SHP77 (cell line): ENCODE data around the gene ERVH48-1.
"Not testable (repeated sequence)": the region's sequence is repeated elsewhere in the genome, so short reads cannot be mapped to it uniquely, and the experiment has no call there.

ENCODE experiments used
- DNase-seq, 2 experiments: peaks; one replicate each; lab custom pipeline; 2025; lab: John Stamatoyannopoulos, UW

ERVH48-1 gene

DNA sequence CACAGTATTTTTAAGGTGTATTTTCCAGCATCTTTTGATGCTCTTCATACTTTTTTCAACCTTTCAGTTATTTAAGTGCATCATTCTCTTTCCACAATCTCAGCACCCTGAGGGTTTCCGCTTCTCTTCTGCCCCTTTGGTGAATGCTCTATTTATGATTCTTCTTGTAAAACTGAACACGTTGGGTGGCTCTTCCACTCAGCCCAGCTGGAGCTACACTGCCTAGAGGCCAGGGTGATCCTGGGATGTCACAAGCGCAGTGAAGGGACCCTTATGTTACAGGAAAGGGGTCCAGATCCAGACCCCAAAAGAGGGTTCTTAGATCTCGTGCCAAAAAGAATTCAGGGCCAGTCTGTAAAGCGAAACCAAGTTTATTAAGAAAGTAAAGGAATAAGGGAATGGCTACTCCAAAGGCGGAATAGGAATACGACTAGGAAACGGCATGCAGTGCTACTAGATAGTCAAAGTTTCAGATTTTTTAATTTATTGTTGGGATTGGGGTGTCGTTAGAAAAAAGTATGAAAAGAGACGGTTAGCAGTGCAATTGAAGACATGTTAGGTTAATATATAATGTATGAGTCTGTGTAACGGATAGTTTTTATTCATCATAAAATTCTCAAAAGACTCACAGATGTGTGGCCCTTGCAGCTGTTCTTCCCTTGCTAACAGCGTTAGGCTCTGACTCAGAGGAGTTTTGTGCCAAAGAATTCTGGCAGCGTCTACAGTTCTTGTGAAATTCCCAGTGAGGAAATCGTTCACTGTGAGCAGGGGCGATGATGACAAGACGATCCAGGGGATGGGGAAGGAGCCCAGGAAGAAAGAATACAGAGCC lies 14.4 kb upstream of the ERVH48-1 start:
- DNase-seq = no peak

DNA sequence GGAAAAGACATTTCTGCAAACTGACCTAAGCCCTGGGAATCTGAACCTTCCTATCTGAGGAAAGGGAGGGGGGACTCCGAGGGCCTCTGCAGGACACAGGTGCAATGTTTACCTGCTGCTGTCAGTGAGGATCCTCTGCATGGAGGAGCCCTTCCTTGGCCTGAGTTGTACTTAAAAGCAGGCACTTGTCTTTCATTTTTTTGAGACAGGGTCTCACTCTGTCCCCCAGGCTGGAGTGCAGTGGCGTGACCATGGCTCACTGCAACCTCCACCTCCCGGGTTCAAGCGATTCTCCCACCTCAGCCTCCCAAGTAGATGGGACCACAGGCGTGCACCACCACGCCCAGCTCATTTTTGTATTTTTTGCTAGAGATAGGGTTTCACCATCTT lies 13.2 kb upstream of the ERVH48-1 start:
- not testable (repeated sequence) for DNase-seq

DNA sequence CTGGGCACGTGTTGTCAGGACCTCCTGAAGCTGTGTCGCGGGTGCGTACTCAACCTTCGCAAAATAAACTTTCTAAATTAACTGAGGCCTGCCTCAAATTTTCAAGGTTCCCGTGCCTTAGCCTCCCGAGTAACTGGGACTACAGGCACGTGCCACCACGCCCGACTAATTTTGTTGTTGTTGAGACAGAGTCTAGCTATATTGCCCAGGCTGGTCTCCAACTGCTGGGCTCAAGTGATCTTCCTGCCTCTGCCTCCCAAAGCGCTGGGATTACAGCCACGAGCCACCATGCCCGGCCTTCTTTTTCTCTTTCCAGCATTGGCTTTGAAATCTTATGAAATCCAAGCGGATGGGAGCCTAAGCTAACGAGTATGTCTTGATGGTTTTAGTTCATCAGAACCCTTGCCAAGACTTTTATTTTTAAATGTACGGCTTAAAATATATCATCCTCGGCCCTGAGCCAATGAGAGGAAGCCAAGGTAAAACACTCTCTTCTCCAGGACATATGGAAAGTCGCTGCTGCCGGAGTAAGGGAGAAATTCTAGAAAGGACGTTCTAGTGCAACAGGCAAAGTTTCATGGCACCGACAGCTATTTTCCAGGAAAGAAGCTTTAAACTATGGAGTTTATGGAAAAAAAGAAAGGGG lies 12.7 kb upstream of the ERVH48-1 start:
- no peak for DNase-seq

DNA sequence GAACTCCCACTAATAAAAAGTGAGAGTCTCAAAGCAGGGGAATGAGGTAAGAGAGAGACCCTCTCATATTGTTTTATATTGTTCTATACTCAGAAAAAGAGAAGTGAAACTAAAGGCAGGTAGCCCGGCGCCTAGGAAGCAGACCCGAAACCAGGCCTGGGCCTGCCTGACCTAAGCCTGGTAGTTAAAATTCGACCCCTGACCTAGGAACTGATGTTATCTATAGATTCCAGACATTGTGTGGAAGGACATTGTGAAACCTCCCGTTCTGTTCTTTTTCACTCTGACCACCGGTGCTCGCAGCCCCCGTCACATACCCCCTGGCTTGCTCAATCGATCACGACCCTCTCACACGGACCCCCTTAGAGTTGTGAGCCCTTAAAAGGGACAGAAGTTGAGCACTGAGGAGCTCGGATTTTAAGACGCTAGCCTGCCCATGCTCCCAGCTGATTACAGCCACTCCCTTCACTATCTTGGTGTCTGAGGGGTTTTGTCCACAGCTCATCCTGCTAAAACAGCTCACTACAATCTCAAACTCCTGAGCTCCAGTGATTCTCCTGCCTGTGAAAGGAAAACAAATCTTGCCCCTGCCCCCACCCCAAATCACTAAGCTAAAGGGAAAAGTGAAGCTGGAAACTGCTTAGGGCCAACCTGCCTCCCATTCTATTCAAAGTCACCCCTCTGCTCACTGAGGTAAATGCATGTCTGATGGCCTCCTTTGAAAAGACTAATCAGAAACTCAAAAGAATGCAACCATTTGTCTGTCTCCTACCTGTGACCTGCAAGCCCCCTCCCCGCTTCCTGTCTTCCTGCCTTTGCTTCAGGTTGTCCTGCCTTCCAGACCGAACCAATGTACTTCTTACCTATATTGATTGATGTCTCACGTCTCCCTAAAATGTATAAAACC lies 11.9 kb upstream of the ERVH48-1 start:
- not testable (repeated sequence) for DNase-seq

DNA sequence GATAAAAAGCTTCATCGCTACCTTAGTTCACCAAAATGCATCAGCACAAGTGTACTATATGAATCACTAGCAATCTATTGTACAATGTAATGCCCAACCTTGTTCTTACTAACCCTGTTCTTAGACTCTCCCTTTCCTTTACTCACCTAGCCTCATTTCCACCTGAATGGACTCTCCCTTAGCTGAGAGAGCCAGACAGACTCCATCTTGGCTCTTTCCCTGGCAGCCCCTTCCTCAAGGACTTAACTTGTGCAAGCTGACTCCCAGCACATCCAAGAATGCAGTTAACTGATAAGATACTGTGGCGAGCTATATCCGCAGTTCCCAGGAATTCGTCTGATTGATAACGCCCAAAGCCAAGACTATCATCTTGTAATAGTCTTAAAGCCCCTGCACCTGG lies 10.9 kb upstream of the ERVH48-1 start:
- not testable (repeated sequence) for DNase-seq

DNA sequence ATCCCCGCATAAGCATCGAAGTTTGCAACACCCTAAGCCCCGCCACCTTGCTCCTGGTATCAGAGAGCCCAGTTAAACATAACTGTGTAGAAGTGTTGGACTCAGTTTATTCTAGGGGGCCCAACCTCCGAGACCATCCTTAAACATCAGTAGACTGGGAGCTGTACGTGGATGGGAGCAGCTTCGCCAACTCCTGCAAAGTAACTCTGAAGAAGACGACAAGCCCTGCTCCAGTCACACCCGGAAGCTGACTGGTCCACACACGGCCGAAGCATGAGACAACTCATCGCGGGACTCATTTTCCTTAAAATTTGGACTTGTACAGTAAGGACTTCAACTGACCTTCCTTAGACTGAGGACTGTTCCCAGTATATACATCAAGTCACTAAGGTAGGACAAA lies 8.5 kb upstream of the ERVH48-1 start:
- not testable (repeated sequence) for DNase-seq

DNA sequence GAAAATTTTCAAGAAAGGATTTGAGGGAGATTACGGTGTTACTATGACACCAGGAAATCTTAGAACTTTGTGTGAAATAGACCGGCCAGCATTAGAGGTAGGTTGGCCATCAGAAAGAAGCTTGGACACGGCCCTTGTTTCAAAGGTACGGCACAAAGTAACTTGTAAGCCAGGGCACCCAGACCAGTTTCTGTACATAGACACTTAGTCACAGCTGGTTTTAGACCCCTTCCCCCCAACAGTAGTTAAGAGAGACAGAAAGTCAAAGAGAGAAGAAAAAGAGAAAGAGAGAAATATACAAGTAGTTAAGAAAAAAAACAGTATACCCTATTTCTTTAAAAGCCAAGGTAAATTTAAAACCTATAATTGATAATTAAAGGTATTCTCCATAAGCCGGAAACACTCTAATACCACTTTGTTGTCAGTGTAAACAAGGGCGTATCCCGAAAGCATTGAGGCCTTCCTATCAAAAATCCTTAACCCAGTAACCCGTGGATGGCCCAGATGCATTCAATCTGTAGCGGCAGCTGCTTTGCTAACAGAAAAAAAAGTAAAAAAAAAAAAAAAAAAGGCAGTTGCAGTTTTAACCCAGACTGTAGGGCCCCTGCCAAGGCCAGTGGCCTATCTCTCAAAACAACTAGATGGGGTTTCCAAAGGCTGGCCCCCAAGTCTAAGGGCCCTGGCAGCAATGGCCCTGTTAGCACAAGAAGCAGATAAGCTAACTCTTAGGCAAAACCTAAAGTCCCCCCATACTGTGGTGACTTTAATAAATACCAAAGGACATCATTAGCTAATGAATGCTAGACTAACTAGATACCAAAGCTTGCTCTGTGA lies 7.9 kb upstream of the ERVH48-1 start:
- not testable (repeated sequence) for DNase-seq

DNA sequence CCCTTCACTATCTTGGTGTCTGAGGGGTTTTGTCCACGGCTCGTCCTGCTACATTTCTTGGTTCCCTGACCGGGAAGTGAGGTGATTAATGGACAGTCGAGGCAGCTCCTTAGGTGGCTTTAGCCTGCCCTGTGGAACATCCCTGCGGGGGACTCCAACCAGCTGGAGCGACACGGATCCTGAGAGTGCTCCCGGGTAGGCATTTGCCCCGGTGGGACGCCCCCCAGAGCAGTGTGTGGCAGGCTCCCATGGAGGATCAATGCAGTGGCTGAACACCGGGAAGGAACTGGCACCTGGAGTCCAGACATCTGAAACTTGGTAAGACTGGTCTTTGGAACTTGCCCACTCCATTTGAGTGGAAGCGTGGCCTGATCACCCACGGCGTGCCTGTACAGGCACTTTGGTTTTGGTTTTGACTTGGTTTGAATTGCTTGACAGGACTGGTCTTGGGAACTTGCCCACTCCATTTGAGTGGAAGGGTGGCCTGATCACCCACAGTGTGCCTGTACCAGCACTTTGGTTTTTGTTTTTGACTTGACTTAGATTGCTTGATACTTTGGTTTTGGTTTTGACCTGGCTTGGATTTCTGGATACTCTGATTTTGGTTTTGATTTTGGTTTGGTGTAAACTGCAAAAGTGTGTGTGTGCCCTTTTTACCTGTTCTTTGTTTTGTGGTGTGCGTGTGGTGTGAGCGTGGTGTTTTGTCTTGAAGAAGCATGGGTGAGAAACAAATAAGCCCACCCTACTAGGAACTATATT lies 7.1 kb upstream of the ERVH48-1 start:
- DNase-seq = not testable (repeated sequence)

DNA sequence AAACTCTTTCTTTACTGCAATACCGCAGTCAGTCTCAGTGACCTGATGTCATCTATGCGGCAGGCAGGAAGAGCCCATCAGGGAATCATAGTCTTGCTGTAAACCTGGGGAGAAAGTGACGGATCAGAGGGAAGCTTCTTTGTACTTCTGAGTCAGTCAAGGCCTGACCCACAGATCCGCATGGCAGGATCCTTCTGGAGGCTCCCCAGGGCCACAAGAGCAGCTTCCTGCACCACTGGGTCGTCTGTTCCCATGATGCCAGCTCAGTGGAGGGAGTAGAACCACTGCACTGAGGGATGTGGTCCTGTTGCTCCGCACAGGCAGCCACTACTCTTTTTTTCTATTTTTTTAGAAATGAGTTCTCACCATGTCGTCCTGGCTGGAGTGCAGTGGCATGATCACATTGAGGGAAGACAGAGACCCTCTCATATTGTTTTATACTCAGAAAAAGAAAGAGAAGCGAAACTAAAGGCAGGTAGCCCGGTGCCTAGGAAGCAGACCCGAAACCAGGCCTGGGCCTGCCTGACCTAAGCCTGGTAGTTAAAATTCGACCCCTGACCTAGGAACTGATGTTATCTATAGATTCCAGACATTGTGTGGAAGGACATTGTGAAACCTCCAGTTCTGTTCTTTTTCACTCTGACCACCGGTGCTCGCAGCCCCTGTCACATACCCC lies 6.3 kb upstream of the ERVH48-1 start:
- DNase-seq = no peak

DNA sequence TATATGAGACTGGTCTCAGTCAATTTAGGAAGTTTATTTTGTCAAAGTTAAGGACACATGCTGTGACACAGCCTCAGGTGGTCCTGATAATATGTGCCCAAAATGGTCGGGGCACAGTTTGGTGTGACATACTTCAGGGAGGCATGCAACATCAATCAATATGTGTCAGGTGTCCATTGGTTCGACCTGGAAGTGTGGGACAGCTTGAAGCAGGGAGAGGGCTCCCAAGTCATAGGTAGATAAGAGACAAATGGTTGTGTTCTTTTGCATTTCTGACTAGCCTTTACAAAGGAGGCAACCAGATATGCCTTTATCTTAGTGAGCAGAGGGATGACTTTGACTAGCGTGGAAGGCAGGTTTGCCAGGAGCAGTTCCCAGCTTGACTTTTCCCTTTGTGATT lies 4.5 kb upstream of the ERVH48-1 start:
- DNase-seq = no peak

DNA sequence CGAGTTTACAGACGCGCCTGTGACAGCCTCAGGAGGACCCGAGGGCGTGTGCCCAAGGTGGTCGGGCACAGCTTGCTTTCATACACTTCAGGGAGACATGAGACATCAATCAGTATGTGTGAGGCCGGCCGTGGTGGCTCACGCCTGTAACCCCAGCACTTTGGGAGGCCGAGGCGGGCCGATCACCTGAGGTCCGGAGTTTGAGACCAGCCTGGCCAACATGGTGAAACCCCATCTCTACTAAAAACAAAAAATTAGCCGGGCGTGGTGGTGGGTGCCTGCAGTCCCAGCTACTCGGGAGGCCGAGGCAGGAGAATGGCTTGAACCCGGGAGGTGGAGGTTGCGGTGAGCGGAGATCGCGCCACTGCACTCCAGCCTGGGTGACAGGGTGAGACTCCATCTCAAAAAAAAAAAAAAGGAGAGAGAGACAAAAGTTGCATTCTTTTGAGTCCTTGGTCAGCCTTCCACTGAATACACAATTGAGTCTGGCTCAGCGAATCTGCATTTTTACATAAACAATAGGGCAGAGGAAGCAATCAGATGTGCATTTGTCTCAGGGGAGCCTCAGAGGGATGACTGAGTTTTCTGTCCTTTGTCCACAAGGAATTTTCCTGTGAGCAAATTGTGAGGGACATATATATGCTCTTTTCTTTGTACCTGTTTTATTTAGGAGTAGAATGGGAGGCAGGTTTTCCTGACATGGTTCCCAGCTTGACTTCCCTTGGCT lies 2.2 kb upstream of the ERVH48-1 start:
- not testable (repeated sequence) for DNase-seq

DNA sequence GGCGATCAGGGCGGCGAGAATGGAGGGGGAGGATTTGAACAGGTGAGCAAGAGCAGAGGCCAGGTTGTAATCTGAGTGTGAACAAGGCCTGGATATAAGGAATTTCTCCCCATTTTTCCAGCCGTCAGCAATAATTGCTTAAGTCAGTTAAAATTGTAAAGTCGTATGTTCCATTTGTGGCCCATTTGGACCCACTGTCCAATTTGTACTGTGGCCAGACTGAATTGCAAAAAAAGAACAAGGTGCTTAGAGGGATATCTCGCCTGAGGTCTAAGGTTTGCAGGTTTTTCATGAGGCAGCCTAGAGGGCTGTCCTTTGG lies 1.0 kb downstream of the ERVH48-1 start:
- no peak for DNase-seq

DNA sequence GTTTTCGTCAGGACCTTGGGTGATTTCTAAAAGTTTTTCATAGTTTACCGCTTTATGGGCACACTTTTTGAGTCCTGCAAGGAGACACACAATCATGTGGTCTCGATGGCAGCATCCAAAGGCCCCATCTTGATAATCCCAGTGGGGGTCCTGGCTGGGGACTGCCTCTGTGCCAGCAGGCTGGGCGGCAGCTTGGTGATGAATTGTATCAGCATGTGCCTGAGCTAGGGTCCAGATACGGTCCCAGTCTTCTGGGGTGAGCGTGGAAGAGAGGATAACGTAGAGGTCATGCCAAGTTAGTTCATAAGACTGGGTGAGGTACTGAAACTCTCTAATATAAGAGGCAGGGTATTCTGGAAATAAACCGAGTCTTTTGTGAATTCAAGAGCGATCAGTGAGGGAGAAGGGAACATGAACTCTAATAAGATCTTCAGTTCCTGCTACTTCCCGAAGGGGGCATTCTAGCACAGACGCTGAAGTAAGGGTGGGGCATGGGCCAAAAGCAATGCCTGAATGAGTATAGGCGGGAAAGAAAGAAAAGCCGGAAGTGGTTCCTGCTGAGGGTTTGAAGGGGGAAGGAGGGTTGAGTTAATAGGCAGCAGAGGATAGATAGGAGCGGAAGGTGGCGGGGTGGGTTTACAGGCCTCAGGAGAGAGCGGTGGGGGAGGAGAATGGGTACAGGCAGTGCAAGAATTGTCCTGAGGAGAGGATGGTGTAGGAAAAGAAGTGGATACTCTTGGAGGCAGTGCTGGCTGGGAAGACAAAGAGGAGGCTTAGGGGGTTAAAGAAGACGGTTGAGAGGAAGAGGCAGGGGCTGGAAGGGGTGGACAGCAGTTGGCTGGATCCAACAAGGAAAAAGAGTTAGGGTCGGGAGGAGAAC lies 1.6 kb downstream of the ERVH48-1 start:
- peak; percentile 91 to 93 for DNase-seq

DNA sequence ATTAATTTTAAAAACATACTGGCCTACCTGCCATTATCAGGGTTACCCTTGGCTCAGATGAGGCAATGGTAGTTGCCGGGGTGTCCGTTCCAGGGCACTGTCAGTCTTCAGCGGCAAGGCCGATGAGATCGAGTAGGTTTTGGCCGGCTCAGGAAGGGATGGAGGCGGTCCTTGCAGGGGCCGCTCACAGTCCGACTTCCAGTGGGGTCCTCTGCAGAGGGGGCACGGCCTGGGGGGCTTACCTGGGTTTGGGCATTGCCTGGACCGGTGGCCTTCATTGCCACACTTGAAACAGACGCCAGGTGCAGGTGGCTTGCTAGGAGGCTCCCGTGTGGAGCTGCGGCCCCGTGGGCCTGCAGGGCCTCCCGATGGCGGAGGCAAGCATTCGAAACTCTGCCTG lies 2.5 kb downstream of the ERVH48-1 start:
- DNase-seq = no peak

DNA sequence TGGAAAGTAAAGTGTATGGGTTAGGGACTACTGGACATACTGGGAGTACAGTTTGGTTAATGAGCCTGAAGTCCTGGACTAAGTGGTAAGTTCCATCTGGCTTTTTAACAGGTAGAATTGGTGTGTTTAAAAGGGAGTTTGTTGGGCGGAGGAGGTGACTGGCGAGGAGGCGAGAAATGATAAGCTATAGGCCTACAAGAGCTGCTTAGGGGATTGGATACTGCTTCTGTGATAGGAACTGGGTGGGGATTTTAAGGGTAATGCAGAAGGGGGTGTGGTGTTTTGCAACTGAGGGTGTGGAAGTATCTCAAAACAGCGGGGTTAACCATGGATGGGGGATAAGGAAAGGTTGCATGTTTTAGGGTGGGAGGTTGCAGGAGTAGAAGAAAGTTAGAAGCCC lies 3.5 kb downstream of the ERVH48-1 start:
- DNase-seq = no peak

DNA sequence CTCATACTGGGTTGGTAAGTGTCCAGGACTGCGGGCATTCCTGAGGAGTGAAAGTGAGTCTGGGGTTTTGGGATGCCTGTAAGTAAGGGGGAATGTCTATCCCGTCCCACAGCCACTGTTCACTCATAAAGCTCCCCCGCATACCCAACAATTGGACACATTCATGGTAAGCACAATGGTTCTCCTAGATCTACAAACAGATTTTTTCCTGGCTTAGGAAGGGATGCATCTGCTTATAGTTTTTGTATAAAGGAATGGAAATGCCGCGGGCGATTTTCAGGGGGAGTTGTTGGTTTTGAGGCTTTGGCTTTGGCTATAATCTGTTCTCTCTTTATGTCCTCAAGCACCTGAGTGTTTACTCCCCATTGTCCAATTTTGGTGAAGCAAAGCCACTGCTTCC lies 7.1 kb downstream of the ERVH48-1 start:
- no peak for DNase-seq

DNA sequence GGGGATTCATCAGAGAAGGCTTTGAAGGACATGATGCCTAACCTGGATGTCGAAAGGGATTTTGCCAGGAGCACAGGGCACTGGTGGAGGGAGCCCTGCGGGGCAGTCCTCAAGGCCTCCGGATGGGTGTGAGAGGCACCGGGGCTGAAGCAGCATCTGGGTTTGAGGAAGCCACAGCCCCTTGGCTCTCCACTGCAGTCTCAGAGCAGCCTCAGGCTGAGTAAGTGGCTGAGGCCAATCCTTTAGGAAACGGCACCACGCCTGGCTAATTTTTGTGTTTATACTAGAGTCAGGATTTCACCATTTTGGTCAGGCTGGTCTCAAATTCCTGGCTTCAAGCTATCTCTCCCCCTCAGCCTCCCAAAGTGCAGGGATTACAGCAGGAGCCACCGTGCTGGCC lies 12.0 kb downstream of the ERVH48-1 start:
- DNase-seq = no peak

DNA sequence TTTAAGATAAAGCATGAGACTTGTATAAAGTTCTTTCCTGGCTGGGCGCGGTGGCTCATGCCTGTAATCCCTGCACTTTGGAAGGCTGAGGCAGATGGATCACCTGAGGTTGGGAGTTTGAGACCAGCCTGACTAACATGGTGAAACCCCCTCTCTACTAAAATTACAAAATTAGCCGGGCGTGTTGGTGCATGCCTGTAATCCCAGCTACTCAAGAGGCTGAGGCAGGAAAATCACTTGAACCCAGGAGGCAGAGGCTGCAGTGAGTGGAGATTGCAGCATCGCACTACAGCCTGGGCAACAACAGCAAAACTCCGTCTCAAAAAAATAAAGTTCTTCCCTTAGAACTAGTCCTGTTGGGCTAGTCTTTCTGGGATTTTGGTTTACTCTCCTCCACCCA lies 13.5 kb downstream of the ERVH48-1 start:
- DNase-seq = not testable (repeated sequence)

DNA sequence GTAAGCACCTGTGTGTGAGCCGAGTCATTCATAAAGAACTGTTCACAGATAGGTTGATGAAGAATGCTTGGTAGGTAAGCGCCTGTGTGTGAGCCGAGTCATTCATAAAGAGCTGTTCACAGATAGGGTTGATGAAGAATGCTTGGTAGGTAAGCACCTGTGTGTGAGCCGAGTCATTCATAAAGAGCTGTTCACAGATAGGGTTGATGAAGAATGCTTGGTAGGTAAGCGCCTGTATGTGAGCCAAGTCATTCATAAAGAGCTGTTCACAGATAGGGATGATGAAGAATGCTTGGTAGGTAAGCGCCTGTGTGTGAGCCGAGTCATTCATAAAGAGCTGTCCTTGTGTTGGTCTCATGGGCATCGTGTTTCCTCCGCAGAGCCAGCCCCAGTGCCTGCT lies 16.9 kb downstream of the ERVH48-1 start:
- DNase-seq = not testable (repeated sequence)
